GM23338 (cell line): ENCODE measurements around the gene RCC2. TPM values are rescaled to one million over a fixed set of nuclear protein-coding genes. Genes with fewer than 3 reads are reported as not detected.

Source experiments
- CREB1 ChIP-seq: fragments of 250-450 bp; sonication (Bioruptor Pico); IDR thresholded peaks from 2 replicates; pipeline ENCODE4 v1.5.0; 2020; ENCODE audit warnings: low read depth, mild to moderate bottlenecking, moderate library complexity
- CTCF ChIP-seq, 2 experiments: fragments of 200-600 bp in 1 of 2; sonication (generic) in 1 of 2; conservative IDR thresholded peaks; 2 replicates each; pipeline versions ENCODE4 v1.5.1 to v1.6.1; 2016 to 2017; ENCODE audit warnings: antibody characterized with exemption in 2 of 2, low read depth in 2 of 2, mild to moderate bottlenecking in 2 of 2, moderate library complexity in 1 of 2
- ETS1 ChIP-seq: IDR thresholded peaks from 2 replicates; pipeline ENCODE4 v1.6.1; 2016; ENCODE audit warnings: antibody characterized with exemption
- EZH2phosphoT487 ChIP-seq: fragments of 200-600 bp; sonication (generic); IDR thresholded peaks from one replicate; pipeline ENCODE4 v1.8.1; 2018; ENCODE audit warnings: antibody characterized with exemption; ENCODE audit not compliant: unreplicated experiment
- JUNB ChIP-seq: IDR thresholded peaks from one replicate; pipeline ENCODE4 v1.6.1; 2016; ENCODE audit warnings: antibody characterized with exemption; ENCODE audit not compliant: unreplicated experiment
- NANOG ChIP-seq: IDR thresholded peaks from 2 replicates; pipeline ENCODE4 v1.6.1; 2016; ENCODE audit warnings: antibody characterized with exemption, borderline replicate concordance
- POLR2AphosphoS5 ChIP-seq: IDR thresholded peaks from 2 replicates; pipeline ENCODE4 v1.6.1; 2016; ENCODE audit warnings: antibody characterized with exemption, low read depth
- STAT1 ChIP-seq: IDR thresholded peaks from one replicate; pipeline ENCODE4 v1.6.1; 2016; ENCODE audit warnings: antibody characterized with exemption; ENCODE audit not compliant: unreplicated experiment
- ZNF114 ChIP-seq: fragments of 250-450 bp; sonication (Bioruptor Pico); IDR thresholded peaks from 2 replicates; pipeline ENCODE4 v1.5.0; 2020; ENCODE audit warnings: mild to moderate bottlenecking, moderate library complexity
- ZNF462 ChIP-seq: fragments of 250-450 bp; sonication (Bioruptor Pico); IDR thresholded peaks from 2 replicates; pipeline ENCODE4 v1.5.0; 2020; ENCODE audit warnings: mild to moderate bottlenecking, moderate library complexity
- polyA plus RNA-seq: library from polyadenylated mRNA; unstranded; fragments of >200 nt; fragmentation: Nextera tagmentation; extraction: Ambion mirVana; gene quantifications from 2 replicates; pipeline ENCODE4 v1.2.1, GENCODE V29; 2016
- total RNA-seq: library from RNA; depleted of rRNA; stranded (reverse); fragments of >200 nt; shearing (Covaris generic); gene quantifications from 2 replicates; pipeline ENCODE4 v1.2.3, GENCODE V29; 2014

The RCC2 gene
- total and polyA plus RNA-seq, 2 experiments from 2014 or later: 97.1 to 386 TPM

GRCh38 chr1:17433261-17433660, 6.2 kb downstream of the RCC2 start (continued):
- no peak for TF ChIP-seq ZNF462 (CRISPR knock-in tag)
- no peak for TF ChIP-seq POLR2AphosphoS5
- TF ChIP-seq NANOG: no peak
- no peak for TF ChIP-seq JUNB
- TF ChIP-seq STAT1: no peak
- TF ChIP-seq EZH2phosphoT487: no peak
- no peak for TF ChIP-seq CREB1
- TF ChIP-seq ZNF114 (CRISPR knock-in tag): no peak
- TF ChIP-seq CTCF (conservative IDR thresholded peaks at IDR 0.05; ENCODE audit: low read depth in 2 of 2): no peak
- TF ChIP-seq ETS1: no peak
